Heart right ventricle (tissue), 16 donors: ENCODE data around the gene EFCAB14. TPM values are rescaled to one million over a fixed set of nuclear protein-coding genes. Genes with fewer than 3 reads are reported as not detected.
"Not testable (repeated sequence)": the region's sequence is repeated elsewhere in the genome, so short reads cannot be mapped to it uniquely, and the experiment has no call there.

Experiments
- ATAC-seq, 8 donors: fragments of 200-7000 bp; cut with Tn5 transposase; one replicate each; pipeline ENCODE4 v1.9.1; 2020; ENCODE audit warnings: mild to moderate bottlenecking in 8 of 8, moderate library complexity in 8 of 8, moderate number of reproducible peaks in 1 of 8
- DNase-seq, 2 donors: peaks; one replicate each; pipeline ENCODE4 v3.0.0-alpha.2; 2020
- H3K27ac ChIP-seq, 10 donors: fragments of 200-600 bp; sonication (generic) in 2 of 10; one replicate each; pipeline versions ENCODE4 v1.5.0 to v1.8.0; 2020 to 2022; ENCODE audit warnings: mild to moderate bottlenecking in 3 of 10
- H3K27me3 ChIP-seq, 7 donors: fragments of 200-600 bp; one replicate each; pipeline ENCODE4 v1.8.0; 2021 to 2022; ENCODE audit warnings: mild to moderate bottlenecking in 2 of 7
- H3K36me3 ChIP-seq, 9 donors: fragments of 200-600 bp; sonication (generic) in 1 of 9; one replicate each; pipeline versions ENCODE4 v1.5.0 to v1.8.0; 2020 to 2022; ENCODE audit warnings: mild to moderate bottlenecking in 2 of 9
- H3K4me1 ChIP-seq, 9 donors: fragments of 200-600 bp; sonication (generic) in 1 of 9; one replicate each; pipeline versions ENCODE4 v1.5.0 to v1.8.0; 2020 to 2022; ENCODE audit warnings: mild to moderate bottlenecking in 4 of 9
- H3K4me3 ChIP-seq, 10 donors: fragments of 200-600 bp; sonication (generic) in 2 of 10; one replicate each; pipeline versions ENCODE4 v1.5.0 to v1.8.0; 2020 to 2022; ENCODE audit warnings: mild to moderate bottlenecking in 7 of 10, moderate library complexity in 2 of 10
- H3K9me3 ChIP-seq, 11 donors: fragments of 200-600 bp in 10 of 11; sonication (generic) in 2 of 11; one replicate each; pipeline versions ENCODE4 v1.5.0 to v1.8.0; 2013 to 2022; ENCODE audit warnings: mild to moderate bottlenecking in 2 of 11, control low read depth in 1 of 11, moderate library complexity in 1 of 11
- CTCF ChIP-seq, 9 donors: fragments of 200-600 bp; sonication (generic) in 2 of 9; IDR thresholded peaks; one replicate each; pipeline versions ENCODE4 v1.5.0 to v1.8.0; 2021 to 2022; ENCODE audit warnings: antibody characterized with exemption in 9 of 9, mild to moderate bottlenecking in 5 of 9, moderate library complexity in 1 of 9
- WGBS, 2 donors: extraction: QIAGEN DNeasy Blood & Tissue Kit; methylation state at CpG; one replicate each; pipeline ENCODE4 v1.1.7; 2013; ENCODE audit warnings: inconsistent platforms in 1 of 2; 5-methylcytosine and 5-hydroxymethylcytosine counted together
- intact Hi-C, 10 donors: fragments of 100-400 bp; cut with DNase I; formaldehyde crosslinking; loops; one replicate each; pipeline versions ENCODE4 v1.11.1 to v1.14.2; 2022
- polyA plus RNA-seq, 2 donors: library from polyadenylated mRNA; stranded (reverse); fragments of 200-250 nt; gene quantifications; one replicate each; pipeline ENCODE4 v1.2.3, GENCODE V29; 2013
- total RNA-seq, 10 donors: library from RNA; stranded (reverse); fragmentation: NEBNext Ultra II Directional in 3 of 10; extraction: Animal tissue kit (Norgen Biotek cat#: 25700) in 3 of 10; gene quantifications; one replicate each; pipeline versions ENCODE4 v1.2.1 to v1.2.4, GENCODE V29; 2021 to 2023
- donor health status: Arrhythmogenic right ventricular cardiomyopathy.
- donor health status: ischemic (EF 13 %, LVEDD 7.1; RV severe dilation, severe dysfunction).
- donor health status: healthy with polysubstance abuse.
- donor health status: DM: no; HTN: yes; CAD: no.
- donor health status: DM: no; HTN: no; CAD: no.
- donor health status: ischemic (EF 25% LVEDD 6.9; RV normal size, moderate dysfunction).
- donor health status: ischemic (EF 25% LVEDD 5.7; RV mildly dilated, moderate dysfunction).
- donor health status: healthy.
- donor health status: DM: yes; HTN: yes; CAD: no.
- donor health status: Ischemic cardiomyopathy.
- donor health status: ischemic (EF 35%, LVEDD 5.7; RV mildly dilated, moderate dysfunction).
- donor health status: nonischemic (EF 11% LVEDD 7.7; RV severe dilation, severe dysfunction).
- donor health status: DM: yes; HTN: yes; CAD: no.
- donor health status: PGD.
- donor health status: ischemic (EF 29% LVEDD 5.4; RV normal size, mild dysfunction).
- donor health status: nonischemic (EF 23%, LVEDD 6.1; RV moderate dilation, normal function).

EFCAB14 gene
- total and polyA plus RNA-seq, 12 donors: 11.0 to 74.5 (median 59.9) TPM

- peaks cover 4 to 31% (median 22%) of the 10 kb centered on the region in 9 donors for H3K4me1 ChIP-seq
- ATAC-seq: no peak
Measured at GRCh38 chr1:46670134-46670533, 48.8 kb downstream of the EFCAB14 start.

GRCh38 chr1:46667782-46668760 lies 50.8 kb downstream of the EFCAB14 start, which contains the start of gene ATPAF1:
Gene ATPAF1 (minus strand): TSS chr1:46668364. CDS start chr1:46668322, 42 bp downstream.
- H3K27ac ChIP-seq: peak within 1 kb of the TSS; percentile 72 to 92 (median 87)
- peak within 1 kb of the TSS; percentile 74 to 99 (median 93) for H3K4me3 ChIP-seq
- DNase-seq (peak; percentile 59 to 76), ATAC-seq (peak; percentile 84 to 95 (median 89))
- intact Hi-C loops: loop anchor here in 5 of 10 donors (2.0 to 10.0 kb wide), 4 partner anchors 23 to 56 kb away; partner anchors contain the start of gene MOB3C (in 3 of the 5)
- H3K9me3 ChIP-seq: no peaks in the 10 kb centered on the region
- 1% methylated on average over 64 to 75 of the region's 96 CpGs for WGBS, 2 donors
- no peak for TF ChIP-seq CTCF (IDR thresholded peaks at IDR 0.05)
- H3K36me3 ChIP-seq: peaks cover 0 to 32% (median 18%) of the 10 kb centered on the region in 9 donors
- H3K4me1 ChIP-seq: peaks cover 4 to 32% (median 22%) of the 10 kb centered on the region in 9 donors
- H3K27me3 ChIP-seq: no peaks in the 10 kb centered on the region

More at GRCh38 chr1:46670134-46670533, 48.8 kb downstream of the EFCAB14 start:
- H3K4me3 ChIP-seq: no peak overlapping the region
- no peak for TF ChIP-seq CTCF (IDR thresholded peaks at IDR 0.05)
- H3K27me3 ChIP-seq: no peaks in the 10 kb centered on the region
- intact Hi-C loops: no loop called here
- H3K36me3 ChIP-seq: peaks cover 0 to 30% (median 3%) of the 10 kb centered on the region in 9 donors
- H3K9me3 ChIP-seq: no peaks in the 10 kb centered on the region
- 89 to 91% methylated on average over 1 of the region's 1 CpG for WGBS, 2 donors
- H3K27ac ChIP-seq: no peak overlapping the region
- DNase-seq: no peak

GRCh38 chr1:46665983-46666382 lies 52.9 kb downstream of the EFCAB14 start:
- Histone ChIP-seq H3K36me3 (peaks cover 0 to 53% (median 21%) of the 10 kb centered on the region in 9 donors), H3K9me3 (no peaks in the 10 kb centered on the region), H3K4me1 (peaks cover 4 to 32% (median 22%) of the 10 kb centered on the region in 9 donors), H3K4me3 (no peak overlapping the region), H3K27ac (no peak overlapping the region), H3K27me3 (no peaks in the 10 kb centered on the region)
- intact Hi-C loops: loop anchor here in 5 of 10 donors (2.0 to 10.0 kb wide), 4 partner anchors 25 to 54 kb away; partner anchors contain the start of gene MOB3C (in 3 of the 5)
- DNase-seq (no peak), ATAC-seq (no peak)
- WGBS, 2 donors: 57 to 83% methylated on average over 2 of the region's 2 CpGs
- no peak for TF ChIP-seq CTCF (IDR thresholded peaks at IDR 0.05)

GRCh38 chr1:46662919-46663318 lies 56.0 kb downstream of the EFCAB14 start:
- H3K4me3 ChIP-seq, H3K27ac ChIP-seq, H3K9me3 ChIP-seq, ATAC-seq, DNase-seq, H3K27me3 ChIP-seq: not testable (repeated sequence)
- Histone ChIP-seq H3K36me3 (peaks cover 0 to 81% (median 21%) of the 10 kb centered on the region in 9 donors), H3K4me1 (peaks cover 4 to 32% (median 19%) of the 10 kb centered on the region in 9 donors)
- intact Hi-C loops: loop anchor here in 2 of 10 donors (10.0 kb wide), 1 partner anchor 48 kb away; the partner anchor contains the start of gene MOB3C (in 2 of the 2)
- 98 to 100% methylated on average over 4 of the region's 5 CpGs for WGBS, 2 donors

GRCh38 chr1:46660116-46660515 lies 58.8 kb downstream of the EFCAB14 start:
- intact Hi-C loops: loop anchor here in 2 of 10 donors (10.0 kb wide), 1 partner anchor 45 kb away; the partner anchor contains the start of gene MOB3C (in 2 of the 2)
- H3K9me3 ChIP-seq, H3K27ac ChIP-seq, DNase-seq, H3K4me3 ChIP-seq, ATAC-seq, H3K27me3 ChIP-seq: not testable (repeated sequence)
- 96 to 97% methylated on average over 5 of the region's 5 CpGs for WGBS, 2 donors
- Histone ChIP-seq H3K4me1 (peaks cover 0 to 25% (median 5%) of the 10 kb centered on the region in 9 donors), H3K36me3 (peaks cover 0 to 98% (median 29%) of the 10 kb centered on the region in 9 donors)
